Smooth muscle cell (in vitro differentiated cells): ENCODE measurements around the gene PARP1. TPM values are rescaled to one million over a fixed set of nuclear protein-coding genes. Genes with fewer than 3 reads are reported as not detected.
A peak's percentile ranks its signal among the peaks of the same experiment; 100 is the strongest.

ENCODE experiments used
- DNase-seq: peaks from one replicate; lab custom pipeline; 2025; ENCODE audit not compliant: unreplicated experiment; lab: John Stamatoyannopoulos, UW
- H2AFZ ChIP-seq: fragments of 200-600 bp; sonication (generic); 2 replicates; pipeline ENCODE4 v1.6.0; 2016; ENCODE audit warnings: antibody characterized with exemption, low read depth, mild to moderate bottlenecking
- H3F3A ChIP-seq: fragments of 200-600 bp; sonication (generic); 2 replicates; pipeline ENCODE4 v1.6.0; 2017; ENCODE audit warnings: antibody characterized with exemption, low read depth
- H3K27ac ChIP-seq: fragments of 200-600 bp; sonication (generic); 2 replicates; pipeline ENCODE4 v1.5.1; 2016; ENCODE audit warnings: low read depth, mild to moderate bottlenecking
- H3K27me3 ChIP-seq: fragments of 200-600 bp; sonication (generic); 2 replicates; pipeline ENCODE4 v1.6.1; 2016; ENCODE audit warnings: low read depth, mild to moderate bottlenecking
- H3K36me3 ChIP-seq: fragments of 200-600 bp; sonication (generic); 2 replicates; pipeline ENCODE4 v1.5.1; 2016; ENCODE audit warnings: low read depth
- H3K4me1 ChIP-seq: fragments of 200-600 bp; sonication (generic); 2 replicates; pipeline ENCODE4 v1.5.1; 2016; ENCODE audit warnings: low read depth
- H3K4me2 ChIP-seq: fragments of 200-600 bp; sonication (generic); 2 replicates; pipeline ENCODE4 v1.6.0; 2016; ENCODE audit warnings: mild to moderate bottlenecking
- H3K4me3 ChIP-seq: fragments of 200-600 bp; sonication (generic); 2 replicates; pipeline ENCODE4 v1.5.1; 2016; ENCODE audit warnings: mild to moderate bottlenecking
- H3K79me2 ChIP-seq: fragments of 200-600 bp; sonication (generic); 2 replicates; pipeline ENCODE4 v1.6.0; 2016; ENCODE audit warnings: low read depth, mild to moderate bottlenecking
- H3K9ac ChIP-seq: fragments of 200-600 bp; sonication (generic); 2 replicates; pipeline ENCODE4 v1.6.0; 2016; ENCODE audit warnings: low read depth
- H3K9me3 ChIP-seq: fragments of 200-600 bp; sonication (generic); replicated peaks from 2 replicates; pipeline ENCODE4 v1.5.1; 2016; ENCODE audit warnings: low read depth
- H4K20me1 ChIP-seq: fragments of 200-600 bp; sonication (generic); 2 replicates; pipeline ENCODE4 v1.6.0; 2016; ENCODE audit warnings: low read depth
- CTCF ChIP-seq: fragments of 200-600 bp; sonication (generic); IDR thresholded peaks from 2 replicates; pipeline ENCODE4 v1.5.1; 2017; ENCODE audit warnings: borderline replicate concordance, mild to moderate bottlenecking, antibody characterized with exemption; ENCODE audit not compliant: insufficient read depth, poor library complexity, severe bottlenecking
- WGBS: methylation state at CpG from one replicate; pipeline ENCODE4 v1.1.7; 2016; ENCODE audit warnings: low lambda C conversion rate; 5-methylcytosine and 5-hydroxymethylcytosine counted together
- polyA plus RNA-seq: library from polyadenylated mRNA; unstranded; fragments of >200 nt; fragmentation: Nextera tagmentation; extraction: Ambion mirVana; gene quantifications from 2 replicates; pipeline ENCODE4 v1.2.1, GENCODE V29; 2016
- total RNA-seq: library from RNA; depleted of rRNA; stranded (reverse); fragments of >200 nt; gene quantifications from 2 replicates; pipeline ENCODE4 v1.2.3, GENCODE V29; 2014

PARP1 gene
- total RNA-seq (27.4 and 33.2 TPM in 2 replicates), polyA plus RNA-seq (38.5 and 48.4 TPM in 2 replicates)

- Histone ChIP-seq H3K27ac (no peak within 1 kb of the TSS), H4K20me1 (peaks cover 43% of the 10 kb centered on the region), H3K9ac (peak within 1 kb of the TSS; percentile 17), H2AFZ (peak within 1 kb of the TSS; percentile 97), H3F3A (peaks cover 13% of the 10 kb centered on the region), H3K36me3 (no peaks in the 10 kb centered on the region), H3K4me3 (peak within 1 kb of the TSS; percentile 78), H3K27me3 (no peaks in the 10 kb centered on the region), H3K79me2 (peaks cover 28% of the 10 kb centered on the region), H3K4me2 (peak within 1 kb of the TSS; percentile 94), H3K9me3 (no peaks in the 10 kb centered on the region), H3K4me1 (peaks cover 29% of the 10 kb centered on the region)
- peak; percentile 93 for TF ChIP-seq CTCF
- DNase-seq: peak; percentile 59
- WGBS: 1% methylated on average over 61 of the region's 90 CpGs
Measured at GRCh38 chr1:226407497-226408284, at the start of gene PARP1. Gene PARP1 (minus strand): TSS chr1:226408093. CDS start chr1:226407929, 164 bp downstream.

- H3K9me3 ChIP-seq: no peaks in the 10 kb centered on the region
- no peak overlapping the region for H3K4me2 ChIP-seq
- H3K4me1 ChIP-seq: peaks cover 10% of the 10 kb centered on the region
- no peaks in the 10 kb centered on the region for H3K79me2 ChIP-seq
- H3F3A ChIP-seq: no peaks in the 10 kb centered on the region
- H3K4me3 ChIP-seq: no peak overlapping the region
- H2AFZ ChIP-seq: no peak overlapping the region
- 58% methylated on average over 14 of the region's 14 CpGs for WGBS
- peak; percentile 24 for TF ChIP-seq CTCF
- no peak overlapping the region for H3K9ac ChIP-seq
- H3K36me3 ChIP-seq: no peaks in the 10 kb centered on the region
- no peaks in the 10 kb centered on the region for H3K27me3 ChIP-seq
- no peak overlapping the region for H3K27ac ChIP-seq
- H4K20me1 ChIP-seq: no peaks in the 10 kb centered on the region
- no peak for DNase-seq
Measured at GRCh38 chr1:226457307-226457712, 49.4 kb upstream of the PARP1 start.

- no peak overlapping the region for H3K9ac ChIP-seq
- no peak for TF ChIP-seq CTCF
Measured at GRCh38 chr1:226455843-226456242, 48.0 kb upstream of the PARP1 start.

More at GRCh38 chr1:226455843-226456242, 48.0 kb upstream of the PARP1 start:
- no peaks in the 10 kb centered on the region for H3K9me3 ChIP-seq
- H3K4me1 ChIP-seq: peaks cover 10% of the 10 kb centered on the region
- no peaks in the 10 kb centered on the region for H3F3A ChIP-seq
- no peaks in the 10 kb centered on the region for H3K36me3 ChIP-seq
- 97% methylated on average over 9 of the region's 10 CpGs for WGBS
- no peaks in the 10 kb centered on the region for H3K79me2 ChIP-seq
- no peak overlapping the region for H3K4me2 ChIP-seq
- no peak for DNase-seq
- no peaks in the 10 kb centered on the region for H4K20me1 ChIP-seq
- H3K4me3 ChIP-seq: no peak overlapping the region
- no peak overlapping the region for H2AFZ ChIP-seq
- H3K27me3 ChIP-seq: no peaks in the 10 kb centered on the region
- H3K27ac ChIP-seq: no peak overlapping the region
